HG03064 (cell line): ENCODE data around the gene EHBP1.

Experiments used
- ATAC-seq: cut with Tn5 transposase; IDR thresholded peaks from one replicate; pipeline ENCODE4 v1.9.1; 2021; ENCODE audit warnings: low read depth; ENCODE audit not compliant: unreplicated experiment

EHBP1 gene

DNA sequence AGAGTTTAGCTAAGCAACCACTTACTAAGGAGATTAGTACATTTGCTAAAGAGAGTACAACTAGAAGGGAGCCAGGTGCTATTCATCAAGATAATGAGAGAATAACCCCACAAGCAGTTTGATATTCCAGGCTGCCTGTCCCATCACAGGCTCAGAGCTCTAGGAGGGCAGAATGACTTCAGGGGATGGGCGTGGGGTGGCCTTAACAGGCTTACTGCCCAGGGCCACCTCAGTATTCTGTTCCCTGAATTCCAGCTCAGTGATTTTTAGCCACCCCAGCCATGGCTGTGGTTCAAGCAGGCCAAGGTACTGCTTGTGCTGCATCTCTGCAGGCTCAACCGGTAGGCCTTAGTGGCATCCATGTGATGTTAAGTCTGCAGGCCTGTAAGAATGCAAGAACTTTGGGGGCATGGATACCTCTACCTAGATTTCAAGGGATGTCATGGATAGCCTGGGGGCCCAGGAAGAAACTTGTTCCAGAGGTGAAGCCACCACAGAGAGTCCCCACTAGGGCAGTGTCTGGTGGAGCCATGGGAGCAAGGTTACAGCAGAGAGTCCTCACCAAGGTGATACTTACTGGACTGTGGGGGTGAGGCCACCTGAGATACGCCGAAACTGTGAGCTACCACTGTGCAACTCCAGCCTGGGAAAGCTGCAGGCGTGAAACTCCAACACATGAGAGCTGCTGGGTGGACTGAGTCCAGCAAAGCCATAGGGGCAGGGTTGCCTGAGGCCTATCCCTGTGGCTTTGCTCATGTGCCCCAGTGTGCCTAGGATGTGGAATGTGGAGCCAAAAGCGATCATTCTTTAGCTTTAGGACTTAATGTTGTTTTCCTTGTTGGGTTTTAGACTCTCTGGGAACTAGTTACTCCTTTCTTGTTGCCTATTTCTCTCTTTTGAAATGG is 107.7 kb downstream of the EHBP1 start:
- ATAC-seq = no peak

DNA sequence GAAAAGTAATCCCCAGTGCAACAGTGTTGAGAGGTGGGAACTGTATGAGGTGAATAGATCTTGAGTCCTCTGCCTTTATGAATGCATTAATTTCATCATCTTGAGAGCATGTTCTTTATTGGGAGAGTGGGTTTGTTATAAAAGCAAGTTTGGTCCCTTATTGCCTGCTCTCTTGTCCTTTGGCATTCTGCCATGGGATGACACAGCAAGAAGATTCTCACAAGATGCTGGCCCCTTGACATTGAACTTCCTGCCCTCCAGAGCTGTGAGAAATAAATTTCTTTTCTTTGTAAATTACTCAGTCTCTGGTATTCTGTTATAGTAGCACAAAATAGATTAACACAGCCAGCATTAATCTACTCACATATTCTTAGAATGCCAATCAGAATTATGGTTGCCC is 108.6 kb downstream of the EHBP1 start:
- ATAC-seq = no peak

DNA sequence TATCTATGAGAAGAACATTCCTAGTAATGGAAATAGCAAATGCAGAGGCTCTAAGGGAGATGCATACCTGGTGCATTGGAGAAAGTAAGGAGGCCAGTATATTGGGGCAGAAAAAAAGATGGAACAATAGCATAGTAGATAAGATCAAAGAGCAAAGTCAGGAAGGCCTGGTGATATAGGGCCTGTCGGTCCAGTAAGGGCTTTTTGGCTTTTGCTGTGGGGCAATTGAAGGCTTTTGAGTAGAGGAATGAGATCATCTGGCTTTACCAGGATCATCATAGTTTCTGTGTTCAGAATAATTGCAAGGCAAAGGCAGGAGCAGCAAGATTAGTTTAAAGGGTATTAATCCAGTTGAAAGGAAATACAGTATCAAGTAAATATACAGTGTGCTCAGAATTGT is 111.8 kb downstream of the EHBP1 start:
- ATAC-seq = no peak

DNA sequence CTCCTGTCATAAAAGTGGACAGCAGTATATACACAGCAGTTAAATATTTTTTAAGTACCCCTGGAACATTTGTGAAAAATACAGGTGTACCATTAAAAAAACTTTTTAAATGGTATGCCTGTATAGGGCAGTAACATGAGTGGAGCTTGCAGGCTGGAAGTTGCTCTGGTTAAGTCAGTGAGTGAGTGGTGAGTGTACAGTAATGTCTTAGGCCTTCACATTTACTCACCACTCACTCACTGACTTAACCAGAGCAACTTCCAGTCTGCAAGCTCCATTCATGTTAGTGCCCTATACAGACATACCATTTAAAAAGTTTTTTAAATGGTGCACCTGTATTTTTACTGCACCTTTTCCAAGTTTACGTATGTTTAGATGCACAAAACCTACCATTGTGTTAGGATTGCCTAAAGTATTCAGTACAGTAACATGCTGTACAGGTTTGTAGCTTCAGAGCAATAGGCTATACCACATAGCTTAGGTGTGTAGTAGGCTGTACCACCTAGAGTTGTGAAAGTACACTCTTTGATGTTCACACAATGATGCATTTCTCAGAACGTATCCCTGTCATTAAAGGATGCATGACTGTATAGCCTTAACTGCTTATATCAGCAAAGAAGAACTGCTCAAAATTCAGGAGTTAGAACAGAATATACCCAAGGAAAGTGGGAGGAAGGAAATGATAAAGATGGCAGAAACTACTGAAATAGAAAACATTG is 112.6 kb downstream of the EHBP1 start:
- no peak for ATAC-seq

DNA sequence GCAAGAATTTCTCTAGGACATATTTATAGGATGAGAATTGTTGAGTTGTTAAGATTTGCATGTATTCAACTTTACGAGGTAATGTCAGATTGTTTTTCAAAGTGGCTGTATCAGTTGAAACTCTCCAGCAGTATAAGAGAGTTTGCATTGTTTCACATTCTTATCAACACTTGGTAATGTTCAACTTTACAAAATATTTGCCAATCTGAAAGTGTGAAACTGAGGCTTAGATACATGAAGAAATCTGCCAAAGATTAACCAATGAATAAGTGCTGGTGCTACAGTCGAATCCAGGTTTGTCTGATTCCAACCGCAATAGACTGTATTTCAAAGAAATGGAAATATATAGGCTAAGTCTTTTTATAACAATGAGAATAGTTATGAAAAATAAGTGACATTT is 117.0 kb downstream of the EHBP1 start:
- ATAC-seq = no peak

DNA sequence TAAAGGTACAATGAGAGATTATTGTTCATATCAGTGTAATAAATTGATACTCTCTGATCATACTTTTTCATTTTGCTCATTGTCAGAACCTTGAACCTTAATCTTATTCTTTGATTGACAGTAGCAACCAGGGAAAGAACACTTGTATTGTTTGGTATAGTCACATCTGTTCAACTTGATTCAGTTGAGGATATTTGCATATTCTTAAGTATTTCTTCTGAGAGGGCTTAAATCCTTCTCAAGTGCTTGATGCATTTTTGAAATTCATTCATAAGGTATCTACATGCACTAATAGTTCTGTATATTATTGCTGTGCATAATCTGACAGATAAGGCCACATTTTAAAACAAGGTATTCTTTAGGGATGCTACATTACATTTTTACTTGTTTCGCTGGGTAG is 118.9 kb downstream of the EHBP1 start:
- ATAC-seq = no peak

DNA sequence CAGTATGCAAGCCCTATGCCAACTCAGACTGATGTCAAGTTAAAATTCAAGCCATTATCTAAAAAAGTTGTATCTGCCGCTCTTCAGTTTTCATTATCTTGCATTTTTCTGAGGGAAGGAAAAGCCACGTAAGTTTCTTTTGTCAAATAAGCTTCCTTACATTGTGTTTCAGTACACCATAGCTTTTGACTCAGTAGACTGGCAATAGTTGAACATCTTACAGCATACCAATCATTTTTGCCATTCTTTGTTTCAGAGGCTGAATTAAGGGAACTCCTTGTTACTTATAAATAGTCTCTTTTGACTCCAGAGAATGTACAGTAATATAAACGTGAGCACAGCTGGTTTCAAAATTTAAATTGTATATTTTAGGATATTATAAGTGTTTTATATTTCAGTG is 120.6 kb downstream of the EHBP1 start:
- no peak for ATAC-seq

DNA sequence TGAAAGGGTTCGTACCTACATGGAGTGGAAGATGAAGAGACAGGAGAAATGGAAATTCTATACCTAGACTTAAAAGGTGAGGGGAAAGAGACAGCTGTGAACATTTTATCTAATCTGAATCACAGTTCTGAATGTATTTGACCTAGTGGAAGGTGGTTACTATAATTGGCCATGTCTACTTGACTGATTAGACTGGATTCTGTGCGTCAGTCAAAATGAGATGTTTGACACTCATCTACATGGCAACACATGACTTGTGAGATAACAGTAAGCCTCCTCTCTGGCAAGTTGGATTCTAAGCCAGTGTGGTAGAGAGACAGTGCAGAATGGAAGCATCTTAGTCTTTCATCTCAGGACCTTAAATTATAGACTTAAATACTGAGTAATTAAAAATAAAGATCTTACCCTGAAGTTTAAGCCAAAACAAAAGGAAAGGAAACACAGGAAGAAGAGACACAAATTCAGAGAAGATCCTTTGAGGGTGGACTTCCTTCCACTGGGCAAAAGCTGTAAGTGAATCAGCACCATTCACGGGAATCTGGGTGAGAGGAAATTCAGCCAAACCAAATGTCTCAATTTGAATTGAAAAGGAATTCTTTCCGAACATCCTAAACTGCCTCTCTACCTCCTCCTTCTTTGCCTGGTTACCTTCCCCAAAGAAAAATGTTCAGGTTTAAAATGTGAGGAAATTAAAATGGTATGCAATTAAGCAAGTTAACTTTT is 121.6 kb downstream of the EHBP1 start:
- ATAC-seq = no peak

DNA sequence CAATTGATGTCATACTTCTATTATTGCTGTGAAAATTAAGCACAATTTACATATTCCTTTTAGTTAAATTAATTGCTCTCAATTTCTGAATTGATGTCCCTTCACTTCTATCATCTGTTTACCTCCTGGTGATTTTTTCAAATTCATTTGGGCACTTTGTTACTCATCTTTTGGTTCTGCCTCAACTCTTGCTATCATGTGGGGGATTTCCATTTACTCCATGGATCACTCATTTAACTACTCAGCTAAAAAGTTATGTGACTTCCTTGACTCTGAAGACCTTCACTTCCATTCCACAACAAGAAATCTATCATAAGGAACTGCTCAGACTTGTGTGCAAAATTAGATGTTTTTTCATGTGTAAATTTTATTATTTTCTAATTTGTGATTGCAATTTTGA is 126.2 kb downstream of the EHBP1 start:
- no peak for ATAC-seq

DNA sequence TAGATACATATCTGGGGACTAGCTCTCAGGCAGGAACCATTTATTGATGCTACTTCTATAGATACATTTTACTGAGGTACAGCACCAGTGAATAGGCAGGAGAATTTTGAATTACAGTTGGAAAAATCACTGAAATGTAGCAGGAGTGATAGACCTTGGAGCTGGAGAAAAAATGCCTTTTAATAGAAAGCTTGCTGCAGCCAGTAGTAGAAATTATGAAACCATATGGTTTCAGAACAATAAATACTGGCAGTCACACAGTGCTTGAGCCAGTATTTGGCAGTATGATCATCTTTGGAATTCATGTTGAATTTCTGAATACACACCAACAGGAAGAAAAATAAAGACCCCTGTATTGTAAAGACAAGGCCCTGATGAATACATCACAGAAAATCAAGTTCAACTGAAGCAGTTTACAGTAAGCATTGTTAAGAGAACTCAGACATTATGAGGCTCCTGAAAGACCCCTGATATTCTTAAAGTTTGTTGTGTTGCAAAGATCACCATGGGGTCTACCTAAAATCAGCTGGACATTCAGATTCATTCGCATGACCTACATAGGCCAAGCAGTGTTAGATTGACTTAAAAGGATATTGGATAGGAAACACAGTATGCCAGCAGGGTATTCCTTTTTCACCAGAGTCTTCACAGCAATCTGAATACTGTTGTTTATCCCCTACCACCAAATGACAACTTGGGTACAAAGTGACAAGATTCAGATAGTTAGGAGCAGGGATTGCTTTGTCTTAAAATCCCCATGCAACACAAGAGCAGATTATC is 139.0 kb downstream of the EHBP1 start:
- no peak for ATAC-seq

DNA sequence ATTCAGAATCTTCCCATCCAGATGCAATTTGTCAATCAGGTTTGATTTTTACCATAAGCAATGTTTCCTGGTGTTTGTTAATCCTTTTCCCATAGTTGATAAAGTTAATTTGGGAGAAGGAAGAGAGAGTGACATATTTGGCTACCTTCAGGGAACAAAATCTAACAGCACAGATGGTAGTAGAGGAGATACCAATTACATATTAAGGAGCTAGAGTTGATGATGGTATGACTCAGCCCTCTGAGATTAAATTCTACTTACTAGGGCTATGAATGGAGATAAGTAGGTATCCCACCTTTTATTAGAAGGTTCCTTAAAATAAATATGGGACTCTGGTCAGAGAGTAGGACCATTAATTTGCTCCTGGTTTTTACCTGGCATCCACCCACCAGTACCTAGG is 139.7 kb downstream of the EHBP1 start:
- no peak for ATAC-seq

DNA sequence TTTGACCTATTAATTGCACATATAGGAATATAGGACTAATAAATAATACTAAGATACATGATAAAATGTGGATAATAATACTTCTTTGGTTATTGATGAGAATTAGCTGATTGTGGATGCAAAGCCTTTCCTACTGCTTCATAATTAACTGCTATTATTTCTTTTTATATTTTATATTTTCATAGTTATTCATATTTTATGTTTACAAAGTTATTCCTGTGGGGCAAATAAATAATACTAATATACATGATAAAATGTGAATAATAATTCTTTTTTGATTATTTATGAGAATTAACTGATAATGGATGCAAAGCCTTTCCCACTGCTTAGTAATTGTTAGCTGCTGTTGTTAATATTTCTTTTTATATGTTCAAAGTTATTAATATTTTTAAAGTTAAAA is 146.7 kb downstream of the EHBP1 start:
- ATAC-seq = no peak

DNA sequence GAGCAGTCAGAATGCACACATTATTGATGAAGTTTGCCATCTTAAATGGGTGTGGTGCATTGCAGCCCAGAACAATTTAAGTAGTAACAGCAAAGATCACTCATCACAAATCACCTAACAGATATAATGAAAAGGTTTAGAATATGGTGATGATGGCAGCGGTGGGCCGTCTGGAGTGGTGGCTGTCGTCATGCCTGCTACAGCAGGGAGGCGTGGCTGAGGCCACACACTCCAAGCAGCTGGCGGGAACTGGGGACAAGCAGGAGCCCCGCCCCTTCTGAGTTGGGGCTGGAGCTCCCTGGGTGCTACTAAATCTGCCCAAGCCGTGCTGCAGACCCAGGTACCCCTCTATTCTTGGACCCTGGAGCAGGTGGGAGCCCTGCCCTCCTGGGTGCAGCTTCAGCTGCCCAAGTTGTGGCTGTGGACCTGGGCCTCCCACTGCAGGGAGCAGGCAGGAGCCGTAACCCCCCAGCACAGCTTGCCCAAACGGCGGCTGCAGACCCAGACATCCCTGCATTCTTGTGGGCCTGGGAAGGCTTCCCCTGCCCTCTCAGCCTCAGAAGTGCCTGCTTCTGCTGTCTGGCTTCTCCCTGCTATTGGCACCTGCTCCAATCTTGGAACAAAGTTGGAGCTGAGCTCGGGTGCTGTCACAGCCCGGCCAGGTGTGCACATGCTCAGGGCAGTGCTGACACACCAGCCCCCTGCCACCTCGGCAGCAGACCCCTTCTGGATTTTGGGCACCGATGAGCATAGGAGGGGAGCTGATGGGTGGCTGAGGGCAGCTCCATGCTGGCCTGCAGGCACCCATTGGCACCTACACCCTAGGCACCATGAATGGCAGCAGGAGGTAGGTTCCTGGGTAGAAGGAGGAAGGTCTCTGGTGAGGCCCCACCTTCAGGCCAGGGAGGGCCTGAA is 149.3 kb downstream of the EHBP1 start:
- no peak for ATAC-seq

DNA sequence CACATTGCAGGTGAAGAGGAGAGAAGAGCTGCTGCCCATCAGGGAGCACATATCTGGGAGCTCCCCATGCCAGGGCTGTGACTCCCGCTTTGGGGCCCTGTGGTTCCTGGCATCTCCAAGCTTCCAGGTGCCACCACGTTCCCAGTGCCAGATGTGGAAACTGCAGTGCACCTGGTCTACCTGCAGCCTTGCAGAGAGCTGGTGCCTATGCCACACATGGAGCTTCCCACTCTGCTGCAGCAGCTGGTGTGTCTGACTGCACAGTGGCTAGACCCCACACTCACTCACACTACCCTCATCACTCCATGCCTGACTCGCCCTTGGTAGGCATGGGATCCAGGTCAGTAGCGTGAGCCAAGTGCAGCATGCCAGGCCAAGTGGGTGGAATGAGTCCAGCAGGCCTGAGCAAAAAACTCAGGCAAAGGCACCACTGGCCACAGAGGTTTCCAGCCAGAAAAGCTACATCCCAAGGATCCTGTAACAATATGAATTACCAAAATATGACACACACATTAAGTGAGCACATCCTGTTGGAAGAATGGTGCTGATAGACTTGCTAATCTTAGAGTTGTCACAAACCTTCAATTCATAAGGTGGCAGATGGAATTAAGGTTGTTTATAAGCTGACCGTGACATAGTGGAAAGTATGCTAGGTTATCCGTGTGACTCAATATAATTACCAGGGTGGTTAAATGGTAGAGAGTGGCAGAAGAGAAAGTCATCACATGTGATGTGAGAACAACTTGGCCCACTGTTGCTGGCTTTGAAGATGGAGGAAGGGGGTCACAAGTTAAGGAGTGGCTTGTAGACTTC is 150.9 kb downstream of the EHBP1 start:
- no peak for ATAC-seq

DNA sequence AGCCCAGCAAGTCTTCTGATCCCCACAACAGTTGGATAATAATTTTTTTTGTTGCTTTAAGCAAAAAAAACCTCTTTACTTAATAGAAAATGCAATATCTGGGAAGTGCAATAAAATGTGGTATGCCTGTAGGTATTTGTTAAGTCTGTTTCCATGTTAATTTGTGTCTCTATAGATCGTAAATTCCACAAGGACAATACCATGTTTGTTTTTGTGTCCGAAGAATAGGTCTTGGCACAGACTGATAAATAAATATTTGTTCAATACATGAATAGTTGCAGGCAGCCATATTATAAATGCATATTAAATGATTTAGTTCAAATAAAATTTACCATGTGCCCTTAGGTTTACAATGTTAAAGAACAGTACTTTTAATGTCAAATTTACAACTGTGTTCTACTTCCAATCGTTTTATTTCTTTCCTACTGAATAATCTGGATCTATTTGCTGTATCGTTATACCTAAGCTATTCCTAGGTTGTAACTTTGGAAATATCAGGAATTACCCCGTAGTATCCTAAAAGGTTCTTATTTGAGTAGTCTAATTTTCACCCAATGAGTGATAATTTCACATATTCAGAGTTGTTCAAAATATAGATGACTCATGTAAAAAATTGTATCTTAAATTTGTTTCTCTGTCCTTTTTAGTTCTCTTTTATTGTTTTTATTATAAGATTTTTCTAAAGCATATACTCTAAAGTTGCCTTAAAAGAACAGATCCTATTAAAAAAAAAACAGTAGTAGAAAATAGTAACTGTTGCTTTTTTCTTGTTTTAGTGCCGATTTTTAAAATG is 151.8 kb downstream of the EHBP1 start:
- ATAC-seq = no peak

DNA sequence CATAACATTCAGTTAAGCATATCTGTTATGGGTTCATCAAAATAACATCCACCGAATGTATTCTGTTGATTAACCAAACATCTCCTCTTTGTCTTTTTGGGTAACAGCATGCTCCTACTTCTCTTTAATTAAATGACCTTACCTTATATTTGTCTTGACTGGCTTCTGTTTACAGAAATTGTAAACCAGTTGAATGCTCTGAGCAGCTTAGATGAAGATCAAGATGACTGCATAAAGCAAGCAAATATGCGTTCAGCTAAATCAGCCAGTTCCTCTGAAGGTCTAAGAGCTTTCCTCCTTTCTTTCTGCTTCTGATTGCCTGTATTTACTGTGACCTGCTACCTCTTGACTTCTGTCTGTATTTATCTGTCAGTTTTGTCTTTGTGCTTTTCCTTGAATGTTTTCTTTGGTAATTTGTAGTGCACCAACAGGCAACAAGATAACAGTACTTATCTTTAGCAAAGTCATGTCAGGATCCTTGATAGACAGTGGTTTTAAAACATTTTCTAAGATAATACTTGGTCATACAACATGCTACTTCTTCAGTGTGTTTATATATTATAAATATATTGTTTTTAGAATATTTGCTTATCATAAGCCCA is 152.8 kb downstream of the EHBP1 start:
- no peak for ATAC-seq

DNA sequence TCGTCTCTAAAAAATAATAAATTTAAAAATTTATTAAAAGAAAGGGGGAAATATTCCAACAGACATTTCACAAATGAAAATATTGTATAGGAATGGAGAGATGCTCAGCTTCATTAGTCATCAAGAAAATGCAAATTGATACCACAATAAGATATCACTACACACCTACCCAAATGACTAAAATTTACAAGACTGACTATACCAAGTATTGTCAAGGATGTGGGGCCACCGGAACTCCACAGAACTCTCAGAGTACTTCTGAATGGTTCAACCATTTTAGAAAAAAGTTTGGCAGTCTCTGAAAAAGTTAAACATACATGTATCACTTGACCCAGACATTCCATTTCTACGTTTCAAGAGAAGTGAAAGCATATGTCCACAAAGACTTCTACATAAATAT is 163.4 kb downstream of the EHBP1 start:
- no peak for ATAC-seq

DNA sequence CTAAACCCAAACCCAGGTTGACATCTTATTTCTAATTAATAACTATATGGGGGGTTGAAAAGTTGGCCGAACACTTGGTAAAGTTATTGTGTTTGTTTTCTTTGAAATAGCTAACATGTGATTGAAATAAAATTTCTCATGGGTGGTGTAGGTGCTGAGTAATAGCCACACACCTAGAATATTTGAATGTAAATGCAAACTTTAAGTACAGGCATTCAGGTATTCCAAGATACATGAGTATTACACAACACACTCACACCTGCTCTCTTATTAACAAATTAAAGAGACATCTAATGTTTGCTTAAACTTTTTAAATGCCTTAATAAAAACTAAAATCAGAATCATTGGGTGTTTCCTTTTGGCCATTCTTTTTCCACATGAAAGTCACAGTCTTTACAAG is 165.5 kb downstream of the EHBP1 start:
- ATAC-seq = no peak
